HG03280 (cell line): Measurements from ENCODE around the gene CEBPG.

ENCODE experiments used
- ATAC-seq: cut with Tn5 transposase; IDR thresholded peaks from one replicate; pipeline ENCODE4 v1.9.1; 2021; ENCODE audit warnings: mild to moderate bottlenecking, moderate library complexity; ENCODE audit not compliant: unreplicated experiment

The CEBPG gene

GRCh38 chr19:33417751-33418150 is 44.2 kb downstream of the CEBPG start:
- no peak for ATAC-seq

DNA sequence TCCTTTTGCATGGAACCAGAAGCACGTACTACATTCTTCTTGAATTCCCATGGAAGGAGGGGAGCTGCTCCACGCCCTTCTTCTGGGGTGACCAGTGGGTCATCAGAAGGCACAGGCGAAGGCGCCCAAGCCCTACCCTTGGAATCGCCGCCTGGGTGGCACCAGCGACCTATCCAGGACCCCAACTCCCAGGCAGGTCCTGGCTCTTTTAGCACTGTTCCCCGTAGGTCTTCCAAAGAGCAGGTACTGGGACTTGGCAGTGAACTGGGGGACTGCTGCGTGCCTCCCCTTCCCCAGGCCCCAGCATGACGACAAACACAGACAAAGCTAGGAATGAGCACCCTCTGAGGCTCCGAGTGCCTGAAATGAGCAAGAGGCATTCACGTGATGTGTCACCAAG is 45.0 kb downstream of the CEBPG start:
- ATAC-seq: no peak

DNA sequence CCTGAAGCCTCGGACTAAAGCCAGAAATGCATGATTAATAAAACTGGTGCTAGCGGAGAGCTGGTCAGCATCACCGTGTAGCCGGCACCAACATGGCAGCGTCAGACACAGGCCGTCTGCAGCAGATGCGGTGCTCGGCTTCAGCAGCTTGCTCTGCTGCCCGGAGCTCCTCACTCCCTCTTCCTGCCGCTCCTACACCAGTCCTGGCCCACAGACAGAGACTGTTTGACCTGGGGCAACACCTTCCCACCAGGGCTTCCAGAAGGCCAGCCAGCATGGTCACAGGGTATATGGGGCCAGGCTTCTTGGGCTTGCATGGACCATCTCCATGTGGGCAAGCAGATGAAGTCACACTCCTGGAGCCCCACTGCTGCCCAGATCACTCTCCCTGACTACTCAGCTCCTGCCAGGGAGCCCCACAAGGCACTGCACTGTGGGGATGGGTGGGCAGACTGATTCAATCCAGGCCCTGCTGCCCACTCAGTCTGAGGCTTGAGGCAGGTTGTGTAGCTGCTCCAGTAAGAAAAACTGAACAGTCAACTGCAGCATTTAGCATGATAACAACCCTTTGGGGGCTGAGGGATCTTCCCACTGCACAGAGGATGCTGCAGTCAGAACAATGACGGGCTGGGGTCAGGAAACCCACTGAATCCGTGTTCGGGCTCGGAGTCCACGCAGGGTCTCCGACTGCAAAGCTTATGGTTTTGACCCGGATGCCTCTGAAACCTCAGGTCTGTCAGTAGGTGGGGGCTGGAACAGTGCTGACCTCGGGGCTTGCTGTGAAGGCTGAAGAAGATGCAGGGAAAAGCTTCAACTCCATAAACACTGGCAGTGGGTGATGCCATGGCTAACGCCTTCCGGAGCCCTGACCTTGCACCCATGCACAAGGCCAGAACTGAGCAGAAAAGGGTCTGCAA is 45.6 kb downstream of the CEBPG start:
- no peak for ATAC-seq

- ATAC-seq: no peak
Measured at GRCh38 chr19:33419788-33420130, 46.2 kb downstream of the CEBPG start.

DNA sequence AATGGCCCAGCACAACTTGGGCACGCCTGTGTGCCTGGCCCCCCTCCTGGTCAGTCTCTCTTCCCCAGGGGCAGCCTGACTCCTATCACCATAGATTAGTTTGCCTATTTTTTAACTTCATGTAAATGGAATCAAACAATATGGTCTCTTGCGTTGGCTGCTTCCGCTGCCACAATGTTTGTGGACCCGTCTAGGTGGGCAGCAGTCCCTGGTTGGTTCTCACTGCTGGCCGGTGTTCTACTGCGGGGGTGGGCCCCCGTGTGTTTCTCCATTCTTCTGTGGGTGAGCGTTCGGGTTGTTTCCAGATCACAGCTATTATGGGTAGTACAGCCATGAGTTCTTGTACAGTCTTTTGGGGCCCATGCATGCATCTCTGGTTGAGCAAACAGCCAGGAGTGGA is 47.3 kb downstream of the CEBPG start:
- no peak for ATAC-seq

DNA sequence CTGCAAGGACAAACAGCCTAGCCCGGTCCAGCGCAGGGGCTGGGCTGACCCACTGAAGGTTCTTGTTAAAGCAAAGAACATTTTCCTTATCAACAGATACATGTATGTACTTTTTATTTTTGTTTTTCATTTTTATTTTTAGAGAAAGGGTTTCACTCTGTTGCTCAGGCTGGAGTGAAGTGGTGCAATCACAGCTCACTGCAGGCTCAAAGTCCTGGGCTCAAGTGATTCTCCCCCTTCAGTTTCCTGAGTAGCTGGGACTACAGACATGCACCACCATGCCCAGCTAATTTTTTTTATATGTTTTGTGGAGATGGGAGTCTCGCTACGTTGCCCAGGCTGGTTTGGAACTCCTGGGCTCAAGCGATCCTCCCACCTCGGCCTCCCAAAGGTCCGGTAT is 47.9 kb downstream of the CEBPG start:
- no peak for ATAC-seq

DNA sequence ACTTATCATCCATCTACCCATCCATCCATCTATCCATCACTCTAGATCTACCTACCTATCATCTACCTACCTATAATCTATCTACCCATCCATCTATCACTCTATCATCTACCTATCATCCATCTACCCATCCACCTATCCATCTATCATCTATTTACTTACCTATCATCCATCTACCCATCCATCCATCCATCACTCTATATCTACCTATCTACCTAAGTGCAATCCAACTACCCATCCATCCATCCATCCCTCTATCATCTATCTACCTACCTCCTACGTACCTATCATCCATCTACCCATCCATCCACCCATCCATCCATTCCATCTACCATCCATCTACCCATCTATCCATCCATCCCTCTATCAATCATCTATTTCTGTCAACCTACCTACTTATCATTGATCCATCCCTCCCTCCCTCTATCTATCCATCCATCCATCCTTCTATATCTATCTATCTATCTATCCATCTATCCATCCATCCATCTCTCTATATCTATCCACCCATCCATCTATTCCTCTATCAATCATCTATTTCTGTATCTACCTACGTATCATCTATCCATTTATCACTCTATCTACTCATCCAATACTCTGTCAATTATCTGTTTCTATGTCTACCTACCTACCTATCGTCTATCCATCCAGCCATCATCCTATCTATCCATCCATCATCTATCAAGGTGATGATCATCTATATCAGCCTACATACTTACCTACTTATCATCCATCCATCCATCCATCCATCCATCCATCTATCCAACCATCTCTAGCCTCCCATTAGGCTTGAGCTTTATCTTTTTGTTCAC is 49.1 kb downstream of the CEBPG start:
- ATAC-seq: no peak

DNA sequence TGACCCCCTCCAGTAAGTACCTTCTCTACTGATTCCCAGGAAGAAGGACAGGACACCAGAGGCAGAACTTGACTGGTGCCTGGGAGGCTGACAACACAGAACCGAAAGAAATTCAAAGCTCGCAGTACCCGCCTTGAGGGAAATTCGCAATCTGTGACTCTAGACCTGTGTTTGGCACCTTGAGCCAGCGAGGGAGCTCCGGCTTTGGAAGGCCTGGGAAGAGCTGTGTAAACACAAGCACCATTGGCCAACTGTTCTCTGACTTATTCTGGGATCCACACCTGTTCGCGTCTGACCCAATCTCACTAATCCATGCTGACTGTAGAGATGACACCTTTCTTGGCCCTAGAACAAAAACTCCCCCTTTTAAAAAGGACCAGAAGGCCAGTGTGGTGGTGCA is 50.7 kb downstream of the CEBPG start:
- ATAC-seq: no peak

GRCh38 chr19:33426621-33427361 is 53.3 kb downstream of the CEBPG start:
- ATAC-seq: no peak

DNA sequence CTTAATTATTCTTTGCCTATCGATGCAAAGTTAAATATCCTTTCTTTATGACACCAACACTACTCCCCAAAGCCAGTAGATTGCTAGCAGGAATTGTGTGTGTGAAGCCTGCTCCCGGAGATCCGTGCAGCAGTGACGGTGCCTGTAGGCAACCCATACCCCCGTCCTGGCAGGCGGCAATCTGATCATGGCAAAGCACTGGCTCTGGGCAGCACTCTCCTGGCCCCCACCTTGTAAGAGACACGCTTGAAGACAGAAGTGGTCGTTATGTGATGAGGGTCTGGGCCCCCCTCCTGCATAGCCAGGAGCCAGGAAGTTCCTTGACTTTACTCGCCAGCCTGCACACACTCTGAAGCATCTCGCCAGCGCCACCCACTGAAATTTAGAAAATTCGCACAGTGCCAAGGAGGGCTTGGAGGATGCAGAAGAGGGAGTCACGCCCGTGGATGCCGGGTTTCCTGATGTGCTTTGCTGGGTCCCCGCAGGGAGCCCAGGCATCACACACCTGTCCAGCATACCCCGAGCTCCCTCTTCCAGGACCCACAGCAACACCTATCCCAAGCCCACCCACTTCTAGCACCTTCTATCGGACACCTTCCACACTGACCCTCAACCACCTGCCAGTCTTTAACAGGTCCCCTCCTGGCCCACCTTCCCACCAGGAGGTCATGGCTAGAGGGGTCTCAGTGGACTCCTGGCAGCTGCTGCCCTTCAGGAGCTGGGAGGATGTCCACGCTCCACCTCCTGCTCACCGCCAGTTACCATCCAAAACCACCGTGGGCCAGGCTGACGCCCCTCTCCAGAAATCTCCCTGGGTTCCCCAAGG is 54.5 kb downstream of the CEBPG start:
- ATAC-seq: no peak

DNA sequence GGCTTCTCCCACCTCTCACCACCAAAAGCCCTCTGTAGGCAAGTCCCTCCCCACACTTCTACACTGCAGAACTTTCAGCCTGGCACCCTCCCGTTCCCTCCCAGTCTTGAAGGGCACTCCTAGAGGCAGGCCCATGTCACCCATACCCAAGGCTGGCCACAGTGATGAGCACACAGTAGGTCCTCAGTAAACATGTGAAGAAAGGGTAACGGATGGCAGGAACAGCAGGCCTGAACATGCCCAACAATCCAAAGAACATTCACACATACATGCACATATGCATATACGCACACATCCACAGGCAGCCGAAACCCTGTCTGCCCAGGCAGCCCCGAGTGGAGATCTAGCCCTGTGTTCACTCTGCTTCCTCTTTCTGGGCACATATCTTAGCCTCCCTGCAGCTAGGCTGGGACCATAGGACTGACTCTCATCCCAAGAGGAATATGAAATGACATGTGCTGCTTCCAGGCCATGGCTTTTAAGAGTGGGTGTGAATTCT is 55.2 kb downstream of the CEBPG start:
- ATAC-seq: no peak

DNA sequence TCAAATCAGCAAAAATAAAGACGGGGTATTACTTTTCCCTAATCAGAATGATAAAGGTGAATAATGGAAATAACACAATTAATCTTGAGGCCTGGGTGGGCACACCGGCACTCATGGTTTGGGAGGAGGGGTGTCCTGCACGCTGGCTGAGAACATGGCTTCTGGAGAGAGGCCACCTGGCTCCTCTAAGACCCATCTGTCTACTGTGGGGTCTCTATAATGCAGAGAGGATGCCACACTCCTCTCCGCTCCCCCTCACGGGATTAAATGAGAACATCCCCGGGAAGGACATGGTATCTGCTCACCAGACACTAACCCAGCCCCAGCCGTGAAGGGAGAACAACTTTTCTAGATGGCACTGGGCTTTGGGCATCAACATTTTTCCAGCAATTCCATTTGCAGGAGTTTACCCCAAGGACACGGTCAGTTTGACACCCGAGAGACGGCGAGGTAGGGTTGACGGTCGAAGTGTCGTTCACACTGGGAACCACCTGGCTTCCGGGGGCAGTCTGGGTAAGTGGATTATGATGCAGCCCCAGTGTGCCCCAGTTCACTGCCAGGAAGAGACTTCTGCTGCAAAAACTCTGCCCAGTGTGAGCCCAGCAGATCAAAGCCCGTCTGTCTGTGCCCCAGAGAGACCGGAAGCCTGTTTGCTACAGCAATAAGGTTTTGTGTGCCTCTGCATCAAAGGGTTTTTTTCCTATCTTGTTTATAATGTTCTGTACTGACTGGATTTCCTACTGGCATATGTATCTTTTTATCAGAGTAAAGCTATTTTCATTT is 56.6 kb downstream of the CEBPG start:
- ATAC-seq: no peak

GRCh38 chr19:33430674-33431277 is 57.3 kb downstream of the CEBPG start:
- ATAC-seq: no peak

GRCh38 chr19:33432015-33432414 is 58.5 kb downstream of the CEBPG start:
- ATAC-seq: no peak
